Skeletal muscle satellite cell (primary cell): Measurements from ENCODE around the gene CLEC11A.
"Not testable (repeated sequence)": the region's sequence is repeated elsewhere in the genome, so short reads cannot be mapped to it uniquely, and the experiment has no call there.

Experiments
- H3K27me3 ChIP-seq: 2 replicates; pipeline ENCODE4 v1.7.0; 2013; ENCODE audit warnings: low read length; ENCODE audit not compliant: control insufficient read depth, insufficient read depth
- H3K36me3 ChIP-seq: 2 replicates; pipeline ENCODE4 v1.7.0; 2013; ENCODE audit warnings: mild to moderate bottlenecking, control low read depth, low read length; ENCODE audit not compliant: insufficient read depth
- H3K4me1 ChIP-seq: 2 replicates; pipeline ENCODE4 v1.7.0; 2013; ENCODE audit warnings: low read length; ENCODE audit not compliant: control insufficient read depth, insufficient read depth
- H3K4me2 ChIP-seq: 2 replicates; pipeline ENCODE4 v1.7.0; 2013; ENCODE audit warnings: mild to moderate bottlenecking, low read length
- H3K4me3 ChIP-seq: 2 replicates; pipeline ENCODE4 v1.7.0; 2013; ENCODE audit warnings: low read length
- H3K9ac ChIP-seq: 2 replicates; pipeline ENCODE4 v1.7.0; 2013; ENCODE audit warnings: mild to moderate bottlenecking, low read depth, low read length, moderate library complexity
- H3K9me3 ChIP-seq: replicated peaks from 2 replicates; pipeline ENCODE4 v1.7.0; 2013; ENCODE audit warnings: mild to moderate bottlenecking, control low read depth, low read length

The CLEC11A gene

GRCh38 chr19:50747141-50747540 is 24.0 kb downstream of the CLEC11A start:
- not testable (repeated sequence) for H3K9ac ChIP-seq, H3K27me3 ChIP-seq, H3K4me1 ChIP-seq, H3K36me3 ChIP-seq, H3K9me3 ChIP-seq, H3K4me2 ChIP-seq, H3K4me3 ChIP-seq

DNA sequence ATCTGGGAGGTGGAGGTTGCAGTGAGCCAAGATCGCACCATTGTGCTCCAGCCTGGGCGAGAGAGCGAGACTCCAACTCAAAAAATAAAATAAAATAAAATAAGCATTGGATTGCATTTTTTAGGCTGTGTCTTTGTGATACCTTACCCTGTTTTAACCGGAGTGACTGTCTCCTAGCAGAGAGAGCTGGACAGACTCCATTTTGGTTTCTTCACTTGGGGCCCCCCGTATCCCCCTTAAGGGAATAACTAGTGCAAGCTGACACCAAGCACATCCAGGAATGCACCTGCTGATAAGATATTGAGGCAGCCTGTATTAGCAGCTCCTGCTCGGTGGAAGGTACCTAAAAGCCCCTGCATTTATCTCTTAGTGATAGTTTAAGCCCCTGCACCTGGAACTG is 26.3 kb downstream of the CLEC11A start:
- Histone ChIP-seq H3K4me1 (no peaks in the 10 kb centered on the region), H3K27me3 (no peaks in the 10 kb centered on the region)

GRCh38 chr19:50750010-50750409 is 26.8 kb downstream of the CLEC11A start:
- H3K9ac ChIP-seq, result no peak overlapping the region
- peaks cover under 1% of the 10 kb centered on the region for H3K27me3 ChIP-seq
- no peak overlapping the region for H3K4me2 ChIP-seq
- H3K36me3 ChIP-seq, result no peaks in the 10 kb centered on the region
- H3K4me3 ChIP-seq, result no peak overlapping the region
- no peaks in the 10 kb centered on the region for H3K4me1 ChIP-seq
- H3K9me3 ChIP-seq, result no peaks in the 10 kb centered on the region

More for the DNA sequence above, 26.3 kb downstream of the CLEC11A start:
- no peak overlapping the region for H3K4me3 ChIP-seq
- no peaks in the 10 kb centered on the region for H3K36me3 ChIP-seq
- no peaks in the 10 kb centered on the region for H3K9me3 ChIP-seq
- H3K4me2 ChIP-seq, result no peak overlapping the region
- no peak overlapping the region for H3K9ac ChIP-seq

DNA sequence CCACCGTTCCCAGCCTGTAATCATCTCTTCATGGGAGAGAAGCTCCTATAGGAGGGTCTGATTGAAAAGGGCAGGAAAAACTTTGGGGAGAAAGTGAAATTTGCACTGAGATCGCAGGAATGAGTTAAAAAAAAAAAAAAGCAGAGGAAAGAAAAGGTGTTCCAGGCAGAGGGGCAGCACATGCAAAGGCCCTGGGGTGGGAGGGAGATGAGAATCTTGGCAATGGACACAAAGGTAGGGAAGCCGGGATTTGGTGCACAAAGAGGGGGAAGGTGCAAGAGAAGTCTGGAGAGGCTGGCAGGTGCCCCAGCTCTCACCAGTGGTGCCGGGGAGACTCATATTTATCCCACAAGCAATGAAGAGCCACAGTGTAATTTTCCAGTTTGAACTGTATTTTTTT is 30.7 kb downstream of the CLEC11A start:
- H3K4me1 ChIP-seq, result no peaks in the 10 kb centered on the region
- H3K4me2 ChIP-seq, result no peak overlapping the region
- H3K36me3 ChIP-seq, result no peaks in the 10 kb centered on the region
- no peak overlapping the region for H3K9ac ChIP-seq
- no peaks in the 10 kb centered on the region for H3K9me3 ChIP-seq
- H3K4me3 ChIP-seq, result no peak overlapping the region
- H3K27me3 ChIP-seq, result peaks cover 3% of the 10 kb centered on the region

- not testable (repeated sequence) for H3K27me3 ChIP-seq, H3K36me3 ChIP-seq, H3K4me2 ChIP-seq, H3K4me3 ChIP-seq, H3K9me3 ChIP-seq, H3K4me1 ChIP-seq, H3K9ac ChIP-seq
Observed at GRCh38 chr19:50756244-50756643, 33.1 kb downstream of the CLEC11A start.

- H3K9me3 ChIP-seq, H3K4me3 ChIP-seq, H3K9ac ChIP-seq, H3K27me3 ChIP-seq, H3K36me3 ChIP-seq, H3K4me1 ChIP-seq, H3K4me2 ChIP-seq: not testable (repeated sequence)
Observed at GRCh38 chr19:50757624-50758023, 34.5 kb downstream of the CLEC11A start.

DNA sequence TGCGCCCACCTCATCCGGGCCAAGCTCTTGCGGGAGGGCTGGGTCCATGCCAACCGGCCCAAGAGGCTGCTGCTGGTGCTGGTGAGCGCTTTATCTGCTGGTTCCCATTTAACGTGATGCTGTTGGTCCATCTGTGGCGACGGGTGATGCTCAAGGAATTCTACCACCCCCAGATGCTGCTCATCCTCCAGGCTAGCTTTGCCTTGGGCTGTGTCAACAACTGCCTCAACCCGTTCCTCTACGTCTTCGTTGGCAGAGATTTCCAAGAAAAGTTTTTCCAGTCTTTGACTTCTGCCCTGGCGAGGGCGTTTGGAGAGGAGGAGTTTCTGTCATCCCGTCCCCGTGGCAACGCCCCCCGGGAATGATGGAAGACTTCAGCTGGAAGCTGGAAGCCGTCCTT is 35.9 kb downstream of the CLEC11A start:
- H3K4me3 ChIP-seq, H3K9me3 ChIP-seq, H3K4me2 ChIP-seq, H3K36me3 ChIP-seq, H3K9ac ChIP-seq, H3K4me1 ChIP-seq, H3K27me3 ChIP-seq: not testable (repeated sequence)

DNA sequence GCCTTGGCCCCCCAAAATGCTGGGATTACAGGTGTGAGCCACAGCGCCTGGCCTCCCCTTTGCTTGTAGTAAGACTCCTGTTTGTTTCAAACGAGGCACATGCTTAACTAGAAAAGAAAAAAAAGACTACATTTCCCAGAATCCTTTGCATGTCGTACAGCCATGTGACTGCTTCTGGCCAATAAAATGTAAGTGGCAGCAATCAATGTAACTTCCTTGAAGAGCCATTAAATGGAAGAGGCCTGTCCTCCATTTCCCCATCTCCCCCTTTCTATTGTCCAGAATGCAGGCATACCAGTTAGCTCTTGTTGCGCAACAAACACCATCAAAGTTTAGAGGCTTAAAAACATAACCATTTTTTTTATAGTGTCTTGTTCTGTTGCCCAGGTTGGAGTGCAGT is 36.7 kb downstream of the CLEC11A start:
- Histone ChIP-seq H3K4me3 (no peak overlapping the region), H3K4me2 (no peak overlapping the region), H3K9me3 (no peaks in the 10 kb centered on the region), H3K36me3 (no peaks in the 10 kb centered on the region), H3K27me3 (peaks cover 3% of the 10 kb centered on the region), H3K9ac (no peak overlapping the region), H3K4me1 (no peaks in the 10 kb centered on the region)

GRCh38 chr19:50761501-50761900 is 38.3 kb downstream of the CLEC11A start:
- H3K36me3 ChIP-seq, H3K9me3 ChIP-seq, H3K9ac ChIP-seq, H3K4me2 ChIP-seq, H3K27me3 ChIP-seq, H3K4me1 ChIP-seq, H3K4me3 ChIP-seq: not testable (repeated sequence)

DNA sequence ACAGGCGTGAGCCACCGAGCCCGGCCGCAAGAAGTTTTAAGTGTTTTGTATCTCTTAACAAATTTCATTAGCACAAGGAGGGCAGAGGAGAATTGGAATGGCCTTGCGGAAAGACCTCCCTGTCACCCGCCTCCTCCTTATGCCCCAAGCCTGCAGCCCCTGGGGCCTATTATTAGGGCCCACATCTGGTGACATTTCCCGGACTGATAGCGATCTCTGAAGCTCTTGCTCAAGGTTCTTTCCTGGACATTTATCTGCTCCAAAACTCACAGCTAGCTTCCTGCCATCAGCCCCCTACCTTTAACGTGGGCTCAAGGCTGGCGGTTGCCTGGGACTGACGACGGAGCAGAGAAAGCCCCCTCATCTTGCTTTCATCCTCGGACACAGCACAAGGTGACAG is 40.4 kb downstream of the CLEC11A start:
- H3K9ac ChIP-seq, H3K4me1 ChIP-seq, H3K4me3 ChIP-seq, H3K27me3 ChIP-seq, H3K9me3 ChIP-seq, H3K36me3 ChIP-seq, H3K4me2 ChIP-seq: not testable (repeated sequence)

DNA sequence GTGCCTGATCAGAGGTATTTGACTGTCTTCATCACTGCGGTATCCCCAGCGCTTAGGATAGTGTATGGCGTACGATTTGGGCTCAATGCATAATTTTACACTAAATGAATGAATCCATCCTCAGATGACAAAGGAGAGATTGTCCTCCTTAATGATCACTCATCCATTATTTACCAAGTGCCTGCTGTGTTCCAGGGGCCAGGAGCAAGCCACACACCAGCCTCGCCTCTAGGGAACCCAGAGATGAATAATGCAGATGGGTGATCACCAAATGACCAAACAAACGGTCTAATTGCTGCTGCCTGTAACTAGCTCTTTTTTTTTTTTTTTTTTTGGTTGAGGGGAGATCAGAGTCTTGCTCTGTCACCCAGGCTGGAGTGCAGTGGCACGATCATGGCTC is 41.2 kb downstream of the CLEC11A start:
- Histone ChIP-seq H3K4me2 (no peak overlapping the region), H3K4me1 (no peaks in the 10 kb centered on the region), H3K9me3 (no peaks in the 10 kb centered on the region), H3K27me3 (no peaks in the 10 kb centered on the region), H3K4me3 (no peak overlapping the region), H3K36me3 (no peaks in the 10 kb centered on the region), H3K9ac (no peak overlapping the region)

GRCh38 chr19:50766746-50767145 is 43.6 kb downstream of the CLEC11A start:
- not testable (repeated sequence) for H3K27me3 ChIP-seq, H3K4me2 ChIP-seq, H3K4me1 ChIP-seq, H3K9me3 ChIP-seq, H3K4me3 ChIP-seq, H3K36me3 ChIP-seq, H3K9ac ChIP-seq

DNA sequence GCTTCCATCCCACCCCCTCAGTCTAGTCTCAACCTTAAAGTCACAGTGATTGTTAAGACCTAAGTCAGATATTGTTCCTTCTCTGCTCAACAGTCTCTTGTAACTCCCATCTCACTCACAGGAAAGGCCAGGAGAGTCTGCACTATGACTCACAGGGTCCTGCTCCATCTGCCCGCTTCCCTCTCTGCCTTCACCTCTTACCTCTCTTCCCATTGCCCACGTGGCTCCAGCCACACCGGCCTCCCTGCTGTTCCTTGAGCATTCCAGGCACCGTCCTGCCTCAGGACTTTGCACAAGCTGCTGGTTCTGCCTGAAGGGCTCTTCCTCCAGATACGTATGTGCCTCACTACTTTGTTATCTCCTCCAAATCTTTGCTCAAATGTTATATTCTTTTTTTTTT is 44.1 kb downstream of the CLEC11A start:
- not testable (repeated sequence) for H3K9ac ChIP-seq, H3K4me2 ChIP-seq, H3K36me3 ChIP-seq, H3K4me3 ChIP-seq, H3K9me3 ChIP-seq, H3K27me3 ChIP-seq, H3K4me1 ChIP-seq
